Astrocyte of the spinal cord (primary cell): Measurements from ENCODE around the gene PADI4.

Experiments
- DNase-seq: peaks from one replicate; pipeline ENCODE4 v3.0.0; 2011; ENCODE audit warnings: low read depth, low spot score
- H3K4me3 ChIP-seq: 2 replicates; pipeline ENCODE4 v1.5.1; 2011; ENCODE audit warnings: low read depth, mild to moderate bottlenecking, low read length, moderate library complexity
- in situ Hi-C: cut with HindIII; loops from 2 replicates; pipeline ENCODE4 v1.10.0; 2017; ENCODE audit warnings: low sequenced_read_pairs
- TF ChIP-seq, protein P1 (sequence below): IDR thresholded peaks from 2 replicates; pipeline ENCODE4 v1.5.1; 2012; ENCODE audit warnings: low read depth, mild to moderate bottlenecking, low read length, inconsistent platforms

Gene PADI4

DNA sequence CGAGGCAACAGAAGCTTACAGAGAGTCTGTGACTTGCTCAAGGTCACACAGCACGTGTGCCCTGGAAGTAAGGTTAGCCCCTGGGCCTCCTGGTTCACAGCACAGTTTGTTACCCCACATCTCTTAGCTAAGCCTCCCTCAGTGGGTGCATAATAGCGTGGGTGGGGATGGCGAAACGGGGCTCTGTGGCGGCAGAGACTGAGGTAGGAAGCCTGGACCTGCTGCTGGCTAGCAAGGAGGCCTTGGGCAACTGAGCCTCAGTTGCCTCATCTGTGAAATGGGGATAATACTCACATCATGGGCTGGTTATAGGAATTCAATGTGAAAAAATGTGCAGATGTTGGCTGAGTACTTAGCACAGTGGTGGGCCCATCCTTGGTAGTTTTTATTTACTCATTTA is 596 bp downstream of the PADI4 start:
- H3K4me3 ChIP-seq = no peak overlapping the region
- TF ChIP-seq, protein P1, sequence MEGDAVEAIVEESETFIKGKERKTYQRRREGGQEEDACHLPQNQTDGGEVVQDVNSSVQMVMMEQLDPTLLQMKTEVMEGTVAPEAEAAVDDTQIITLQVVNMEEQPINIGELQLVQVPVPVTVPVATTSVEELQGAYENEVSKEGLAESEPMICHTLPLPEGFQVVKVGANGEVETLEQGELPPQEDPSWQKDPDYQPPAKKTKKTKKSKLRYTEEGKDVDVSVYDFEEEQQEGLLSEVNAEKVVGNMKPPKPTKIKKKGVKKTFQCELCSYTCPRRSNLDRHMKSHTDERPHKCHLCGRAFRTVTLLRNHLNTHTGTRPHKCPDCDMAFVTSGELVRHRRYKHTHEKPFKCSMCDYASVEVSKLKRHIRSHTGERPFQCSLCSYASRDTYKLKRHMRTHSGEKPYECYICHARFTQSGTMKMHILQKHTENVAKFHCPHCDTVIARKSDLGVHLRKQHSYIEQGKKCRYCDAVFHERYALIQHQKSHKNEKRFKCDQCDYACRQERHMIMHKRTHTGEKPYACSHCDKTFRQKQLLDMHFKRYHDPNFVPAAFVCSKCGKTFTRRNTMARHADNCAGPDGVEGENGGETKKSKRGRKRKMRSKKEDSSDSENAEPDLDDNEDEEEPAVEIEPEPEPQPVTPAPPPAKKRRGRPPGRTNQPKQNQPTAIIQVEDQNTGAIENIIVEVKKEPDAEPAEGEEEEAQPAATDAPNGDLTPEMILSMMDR = no peak
- in situ Hi-C loops = no loop called here
- DNase-seq = no peak

DNA sequence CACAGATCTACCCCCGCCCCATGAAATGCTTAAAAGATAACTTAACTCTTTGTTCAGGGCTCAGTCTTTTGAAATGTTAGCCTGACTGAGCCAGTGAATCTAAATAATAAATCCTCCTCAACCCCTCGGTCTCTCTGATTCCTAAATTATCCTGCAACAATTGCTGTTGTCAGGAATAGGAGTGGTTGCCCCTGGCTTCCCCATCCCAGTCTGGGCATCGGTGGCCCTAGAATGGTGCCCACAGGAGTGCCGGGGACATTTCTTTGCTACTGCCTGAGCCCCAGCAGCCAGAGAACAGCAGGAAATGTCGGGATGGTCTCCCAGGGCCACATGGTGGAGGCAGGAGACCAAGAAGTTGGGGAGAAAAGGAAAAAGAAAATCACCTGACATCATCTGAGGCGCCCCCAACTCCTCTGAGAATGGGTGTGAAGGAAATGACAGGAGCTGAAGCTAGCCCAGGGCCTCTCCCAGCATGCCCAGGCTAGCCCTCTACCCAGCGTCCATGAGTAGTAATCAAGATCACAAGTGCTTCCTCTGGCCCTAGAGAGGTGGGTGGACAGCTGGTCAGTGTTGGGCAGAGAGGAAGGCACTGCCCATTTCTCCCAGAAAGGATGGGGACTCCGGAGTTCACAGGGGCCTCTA is 1.6 kb downstream of the PADI4 start:
- in situ Hi-C loops = no loop called here
- H3K4me3 ChIP-seq = no peak overlapping the region
- no peak for DNase-seq
- TF ChIP-seq, protein P1 = no peak

DNA sequence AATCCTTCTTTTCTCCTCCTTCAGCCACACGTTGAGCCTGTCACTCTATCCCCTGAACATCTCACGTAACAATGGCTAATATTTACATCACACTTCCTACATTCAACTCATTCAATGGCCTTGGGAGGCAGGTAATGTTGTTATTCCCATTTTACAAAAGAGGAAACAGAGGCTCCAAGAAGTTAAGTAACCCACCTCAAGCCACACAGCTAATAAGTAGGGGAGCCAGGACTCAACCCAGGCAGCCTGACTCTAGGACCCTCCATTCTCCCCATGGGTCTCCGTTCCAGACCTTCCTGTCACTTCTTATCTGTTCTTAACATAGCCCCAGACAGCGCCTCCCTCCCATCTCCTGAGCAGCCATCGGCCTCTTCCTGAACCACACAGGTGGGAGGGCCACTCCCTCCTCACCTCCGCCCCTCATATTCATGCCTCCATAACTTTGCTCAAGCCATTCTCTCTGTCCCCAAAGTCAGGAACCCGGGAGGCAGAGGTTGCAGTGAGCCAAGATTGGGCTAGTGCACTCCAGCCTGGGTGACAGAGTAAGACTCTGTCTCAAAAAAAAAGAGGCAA is 2.2 kb downstream of the PADI4 start:
- in situ Hi-C loops = no loop called here
- no peak for DNase-seq
- no peak overlapping the region for H3K4me3 ChIP-seq
- TF ChIP-seq, protein P1 = no peak

DNA sequence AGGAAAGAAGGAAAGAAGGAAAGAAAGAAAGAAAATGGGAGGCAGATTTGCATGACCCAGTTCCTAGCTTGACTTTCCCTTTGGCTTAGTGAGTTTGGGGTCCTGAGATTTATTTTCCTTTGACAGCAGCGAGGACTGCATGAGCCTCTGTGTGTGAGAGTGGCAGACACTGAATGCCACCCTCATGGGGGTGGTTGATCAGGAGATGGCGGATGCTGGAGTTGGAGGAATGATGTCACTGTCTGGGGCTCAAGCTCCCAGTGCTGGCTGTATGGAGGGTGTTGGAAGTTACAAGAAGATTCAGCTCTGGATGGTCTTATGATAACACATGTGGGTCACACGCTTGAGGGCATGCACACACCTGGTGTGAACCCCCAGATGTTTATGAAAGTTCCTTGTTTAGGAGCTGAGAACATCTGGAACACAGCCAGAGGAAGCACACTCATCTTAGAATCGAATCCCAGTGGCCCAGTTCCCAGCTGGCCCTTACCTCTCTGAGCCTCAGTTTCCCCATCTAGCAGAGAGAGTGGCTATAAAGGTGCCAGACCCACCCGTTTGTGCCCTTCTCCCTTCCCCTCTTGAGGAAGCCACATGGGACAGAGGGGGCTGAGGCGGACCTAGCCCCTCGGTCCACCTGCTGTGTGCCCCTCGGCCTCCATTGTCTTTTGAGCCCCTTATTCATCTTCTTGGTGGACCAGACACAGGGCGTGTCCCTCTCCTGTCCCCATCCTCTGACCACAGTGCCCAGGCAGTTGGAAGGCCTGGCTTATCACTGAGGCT is 5.7 kb downstream of the PADI4 start:
- no peak overlapping the region for H3K4me3 ChIP-seq
- in situ Hi-C loops = no loop called here
- TF ChIP-seq, protein P1 = no peak
- no peak for DNase-seq

DNA sequence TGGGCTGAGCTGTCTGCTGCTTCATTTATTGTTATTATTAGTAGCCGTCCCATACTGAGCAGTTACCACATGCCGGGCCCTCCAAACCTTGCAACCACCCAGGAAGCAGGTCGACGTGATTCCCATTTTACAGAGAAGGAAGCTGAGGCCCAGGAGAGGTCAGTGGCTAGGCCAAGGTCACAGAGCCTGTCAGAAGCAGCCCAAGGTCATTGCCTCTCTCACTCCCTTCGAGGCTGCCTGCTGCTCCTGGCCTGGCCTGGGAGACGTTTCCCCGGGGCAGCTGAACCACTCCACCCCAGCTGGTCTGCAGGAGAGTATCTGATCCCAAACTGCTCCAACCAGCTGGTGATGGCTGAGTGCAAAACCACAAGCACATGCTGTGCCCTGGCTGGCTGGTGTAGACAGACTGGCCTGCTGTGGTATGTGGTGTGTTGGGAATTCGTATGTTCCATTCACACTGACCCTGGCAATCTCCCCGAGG is 6.5 kb downstream of the PADI4 start:
- H3K4me3 ChIP-seq = no peak overlapping the region
- in situ Hi-C loops = no loop called here
- DNase-seq = peak; percentile 17
- TF ChIP-seq, protein P1 = no peak

DNA sequence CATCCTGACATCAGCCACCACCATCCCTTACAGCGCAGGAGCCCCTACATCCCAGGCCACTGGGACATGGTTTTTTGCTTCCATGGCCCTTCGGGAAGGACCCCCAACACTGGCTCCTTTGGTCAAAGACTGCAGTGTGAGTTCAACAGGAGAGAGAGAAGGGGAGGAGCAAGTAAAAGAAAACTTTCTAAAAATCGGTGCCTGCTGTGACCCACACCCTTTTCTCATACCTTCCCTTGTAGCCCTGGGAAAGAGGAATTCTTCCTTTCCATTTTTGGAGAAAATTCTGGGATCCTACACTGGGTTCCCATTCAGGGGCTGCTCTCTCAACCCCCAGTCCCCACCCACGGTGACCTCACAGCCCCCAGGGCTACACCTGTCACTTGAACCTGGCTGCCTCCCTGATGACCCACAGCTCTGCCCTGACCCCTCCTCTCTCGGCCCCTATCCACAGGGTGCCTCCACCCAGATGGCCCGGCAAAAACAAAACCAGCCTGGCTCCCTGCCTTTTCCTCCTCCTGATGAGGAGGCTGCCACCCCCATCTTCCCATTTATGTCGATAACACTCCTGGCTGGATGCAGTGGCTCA is 7.6 kb downstream of the PADI4 start:
- no peak overlapping the region for H3K4me3 ChIP-seq
- TF ChIP-seq, protein P1 = no peak
- DNase-seq = no peak
- in situ Hi-C loops = no loop called here
